SK-N-SH treated with all-trans-retinoic acid at 6 μM for 48 hours (cell line): Measurements from ENCODE around the gene APBB1IP.

ENCODE experiments used
- ATAC-seq: fragments of 200-7000 bp; cut with Tn5 transposase; 3 replicates; pipeline ENCODE4 v1.9.1; 2020; ENCODE audit warnings: mild to moderate bottlenecking, moderate library complexity
- BACH2 ChIP-seq: fragments of 250-450 bp; sonication (Bioruptor Pico); IDR thresholded peaks from 2 replicates; pipeline ENCODE4 v1.9.0; 2021; ENCODE audit warnings: mild to moderate bottlenecking, borderline replicate concordance
- GLIS3 ChIP-seq: fragments of 250-450 bp; sonication (Bioruptor Pico); IDR thresholded peaks from 2 replicates; pipeline ENCODE4 v1.5.0; 2020; ENCODE audit warnings: mild to moderate bottlenecking, moderate library complexity
- OSR1 ChIP-seq: fragments of 250-450 bp; sonication (Bioruptor Pico); IDR thresholded peaks from 2 replicates; pipeline ENCODE4 v1.8.0; 2022; ENCODE audit warnings: moderate library complexity, mild to moderate bottlenecking, inconsistent platforms
- RARB ChIP-seq: fragments of 250-450 bp; sonication (Bioruptor Pico); IDR thresholded peaks from 2 replicates; pipeline ENCODE4 v1.8.0; 2021; ENCODE audit warnings: mild to moderate bottlenecking, moderate library complexity
- ZFP3 ChIP-seq: fragments of 250-450 bp; sonication (Bioruptor Pico); IDR thresholded peaks from 2 replicates; pipeline ENCODE4 v1.5.0; 2020; ENCODE audit warnings: mild to moderate bottlenecking, moderate library complexity
- TF ChIP-seq, protein P1 (sequence below): fragments of 250-450 bp; sonication (Bioruptor Pico); IDR thresholded peaks from 2 replicates; pipeline ENCODE4 v1.5.0; 2020; ENCODE audit warnings: mild to moderate bottlenecking, moderate library complexity
- TF ChIP-seq, protein P2 (sequence below): fragments of 250-450 bp; sonication (Bioruptor Pico); IDR thresholded peaks from 2 replicates; pipeline ENCODE4 v1.8.0; 2021; ENCODE audit warnings: low read depth, mild to moderate bottlenecking, moderate library complexity, borderline replicate concordance

The APBB1IP gene

DNA sequence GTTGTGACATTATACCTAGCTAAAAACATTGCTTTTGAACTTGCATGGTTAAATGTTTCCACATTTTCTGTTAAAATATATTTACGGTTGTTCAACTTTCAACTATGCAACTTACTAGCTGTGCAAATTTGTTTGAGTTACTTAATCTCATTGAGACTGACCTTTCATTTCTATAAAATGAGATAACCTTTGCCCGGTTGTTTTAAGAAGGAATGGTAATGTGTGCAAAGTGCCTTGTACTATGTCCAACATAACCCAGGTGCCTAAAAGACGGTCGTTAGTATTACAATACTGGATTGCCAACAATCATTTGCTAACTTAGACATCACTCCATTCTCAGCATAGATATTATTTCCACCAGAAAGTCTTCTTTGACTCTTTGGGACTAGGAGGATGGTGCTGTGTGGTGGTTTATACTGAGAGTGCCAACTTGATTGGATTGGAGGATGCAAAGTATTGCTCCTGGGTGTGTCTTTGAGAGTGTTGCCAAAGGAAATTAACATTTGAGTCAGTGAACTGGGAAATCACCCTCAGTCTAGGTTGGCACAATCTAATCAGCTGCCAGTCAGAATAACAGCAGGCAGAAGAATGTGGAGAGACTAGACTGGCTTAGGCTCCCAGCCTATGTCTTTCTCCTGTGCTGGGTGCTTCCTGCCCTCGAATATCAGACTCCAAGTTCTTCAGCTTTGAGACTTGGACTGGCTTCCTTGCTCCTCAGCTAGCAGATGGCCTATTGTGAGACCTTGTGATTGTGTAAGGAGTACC, 174.2 kb downstream of the APBB1IP start:
- ATAC-seq, result no peak
- TF ChIP-seq, protein P1, sequence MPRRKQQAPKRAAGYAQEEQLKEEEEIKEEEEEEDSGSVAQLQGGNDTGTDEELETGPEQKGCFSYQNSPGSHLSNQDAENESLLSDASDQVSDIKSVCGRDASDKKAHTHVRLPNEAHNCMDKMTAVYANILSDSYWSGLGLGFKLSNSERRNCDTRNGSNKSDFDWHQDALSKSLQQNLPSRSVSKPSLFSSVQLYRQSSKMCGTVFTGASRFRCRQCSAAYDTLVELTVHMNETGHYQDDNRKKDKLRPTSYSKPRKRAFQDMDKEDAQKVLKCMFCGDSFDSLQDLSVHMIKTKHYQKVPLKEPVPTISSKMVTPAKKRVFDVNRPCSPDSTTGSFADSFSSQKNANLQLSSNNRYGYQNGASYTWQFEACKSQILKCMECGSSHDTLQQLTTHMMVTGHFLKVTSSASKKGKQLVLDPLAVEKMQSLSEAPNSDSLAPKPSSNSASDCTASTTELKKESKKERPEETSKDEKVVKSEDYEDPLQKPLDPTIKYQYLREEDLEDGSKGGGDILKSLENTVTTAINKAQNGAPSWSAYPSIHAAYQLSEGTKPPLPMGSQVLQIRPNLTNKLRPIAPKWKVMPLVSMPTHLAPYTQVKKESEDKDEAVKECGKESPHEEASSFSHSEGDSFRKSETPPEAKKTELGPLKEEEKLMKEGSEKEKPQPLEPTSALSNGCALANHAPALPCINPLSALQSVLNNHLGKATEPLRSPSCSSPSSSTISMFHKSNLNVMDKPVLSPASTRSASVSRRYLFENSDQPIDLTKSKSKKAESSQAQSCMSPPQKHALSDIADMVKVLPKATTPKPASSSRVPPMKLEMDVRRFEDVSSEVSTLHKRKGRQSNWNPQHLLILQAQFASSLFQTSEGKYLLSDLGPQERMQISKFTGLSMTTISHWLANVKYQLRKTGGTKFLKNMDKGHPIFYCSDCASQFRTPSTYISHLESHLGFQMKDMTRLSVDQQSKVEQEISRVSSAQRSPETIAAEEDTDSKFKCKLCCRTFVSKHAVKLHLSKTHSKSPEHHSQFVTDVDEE (CRISPR knock-in tag), result no peak
- TF ChIP-seq, protein P2, sequence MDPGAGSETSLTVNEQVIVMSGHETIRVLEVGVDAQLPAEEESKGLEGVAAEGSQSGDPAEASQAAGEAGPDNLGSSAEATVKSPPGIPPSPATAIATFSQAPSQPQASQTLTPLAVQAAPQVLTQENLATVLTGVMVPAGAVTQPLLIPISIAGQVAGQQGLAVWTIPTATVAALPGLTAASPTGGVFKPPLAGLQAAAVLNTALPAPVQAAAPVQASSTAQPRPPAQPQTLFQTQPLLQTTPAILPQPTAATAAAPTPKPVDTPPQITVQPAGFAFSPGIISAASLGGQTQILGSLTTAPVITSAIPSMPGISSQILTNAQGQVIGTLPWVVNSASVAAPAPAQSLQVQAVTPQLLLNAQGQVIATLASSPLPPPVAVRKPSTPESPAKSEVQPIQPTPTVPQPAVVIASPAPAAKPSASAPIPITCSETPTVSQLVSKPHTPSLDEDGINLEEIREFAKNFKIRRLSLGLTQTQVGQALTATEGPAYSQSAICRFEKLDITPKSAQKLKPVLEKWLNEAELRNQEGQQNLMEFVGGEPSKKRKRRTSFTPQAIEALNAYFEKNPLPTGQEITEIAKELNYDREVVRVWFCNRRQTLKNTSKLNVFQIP, result no peak
- TF ChIP-seq OSR1 (CRISPR knock-in tag), result no peak
- no peak for TF ChIP-seq RARB (CRISPR knock-in tag)
- no peak for TF ChIP-seq BACH2 (CRISPR knock-in tag)
- TF ChIP-seq GLIS3 (CRISPR knock-in tag), result no peak
- TF ChIP-seq ZFP3 (CRISPR knock-in tag), result no peak
